Measurements from ENCODE around the gene ERP44.
"Not testable (repeated sequence)": the region's sequence is repeated elsewhere in the genome, so short reads cannot be mapped to it uniquely, and the experiment has no call there.

The ERP44 gene

DNA sequence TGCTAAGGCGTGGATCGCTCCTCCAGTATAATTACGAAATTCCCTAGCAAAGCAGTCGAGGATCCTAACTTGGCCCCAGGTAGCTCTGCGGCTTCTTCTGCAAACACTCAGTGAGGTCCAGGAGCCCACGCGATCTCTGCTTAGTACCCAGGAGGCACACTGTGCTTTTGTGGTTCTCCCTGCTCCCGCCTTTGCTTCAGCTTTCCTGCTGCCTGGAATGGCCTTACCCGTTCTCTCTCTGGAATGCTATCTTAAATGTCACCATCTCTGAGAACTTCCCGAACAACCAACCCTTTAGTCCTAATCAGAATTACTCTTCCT, 882 bp upstream of the ERP44 start:
- DNase-seq = peak; percentile 57

- peak; percentile 66 for DNase-seq
These were observed 534 bp downstream of the ERP44 start for GRCh38 chr9:100098046-100098886.

DNA sequence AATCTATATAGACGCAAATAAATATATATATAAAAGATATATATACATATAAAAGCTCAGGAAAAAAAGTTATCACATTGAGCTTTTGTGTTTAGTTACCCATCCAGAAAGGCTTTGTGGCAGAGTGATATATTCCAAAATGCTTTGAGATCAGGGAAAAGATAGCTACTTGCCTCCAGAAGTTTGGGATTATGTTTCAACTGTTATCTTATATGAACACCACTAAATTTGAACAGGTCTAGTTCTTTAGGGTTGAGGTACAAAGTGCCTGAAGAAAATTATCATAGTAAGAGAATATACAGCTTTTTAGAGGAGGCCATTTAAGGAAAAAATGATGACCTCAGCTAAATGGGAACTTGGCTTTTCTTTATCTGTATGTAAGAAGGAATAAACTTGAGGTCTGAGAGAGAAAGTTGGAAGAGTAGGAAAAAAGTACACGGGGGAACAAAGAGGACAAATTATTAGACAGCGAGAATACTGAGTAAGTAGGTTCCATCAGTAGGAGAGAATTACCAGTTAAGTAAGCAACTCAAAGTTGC, 2.4 kb downstream of the ERP44 start:
- DNase-seq = no peak

- DNase-seq = not testable (repeated sequence)
These were observed 4.4 kb downstream of the ERP44 start for GRCh38 chr9:100094411-100094810.

DNA sequence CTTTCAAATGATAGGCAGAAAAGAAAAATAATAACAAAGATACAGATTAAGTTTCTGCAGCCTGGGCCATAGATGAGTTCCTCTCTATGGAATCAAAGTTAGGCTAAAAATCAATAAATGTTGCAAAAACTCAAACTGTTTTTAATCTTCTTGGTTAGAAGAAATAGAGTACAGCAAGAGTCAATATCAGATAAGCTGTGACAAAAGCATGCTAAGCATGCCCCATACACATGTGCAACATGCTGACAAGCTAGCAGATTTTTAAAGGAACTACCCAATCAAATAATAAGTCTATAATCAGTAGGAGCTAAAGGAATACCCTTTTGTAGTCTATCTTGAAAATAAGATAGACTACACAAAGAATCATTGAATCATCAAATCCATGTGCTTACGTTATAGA, 6.7 kb downstream of the ERP44 start:
- no peak for DNase-seq

DNA sequence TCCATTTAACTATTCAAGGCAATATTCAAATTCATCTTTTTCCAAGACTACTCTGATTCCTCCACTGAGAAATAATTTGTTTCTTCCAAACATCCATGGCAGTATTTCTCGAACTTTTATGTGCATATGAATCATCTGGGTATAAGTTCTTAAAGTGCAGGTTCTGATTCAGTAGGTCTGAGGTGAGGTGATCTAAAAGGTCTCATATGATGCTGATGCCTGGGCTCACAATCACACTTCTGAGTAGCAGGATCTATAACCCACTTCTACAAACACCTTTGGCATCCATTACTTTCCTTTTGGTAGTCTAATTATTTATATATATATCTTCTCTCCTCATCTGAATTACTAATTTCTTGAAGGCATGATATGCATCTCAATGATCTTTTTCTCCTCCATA, 7.2 kb downstream of the ERP44 start:
- DNase-seq = no peak

GRCh38 chr9:100090880-100091279, 7.9 kb downstream of the ERP44 start:
- DNase-seq = no peak

DNA sequence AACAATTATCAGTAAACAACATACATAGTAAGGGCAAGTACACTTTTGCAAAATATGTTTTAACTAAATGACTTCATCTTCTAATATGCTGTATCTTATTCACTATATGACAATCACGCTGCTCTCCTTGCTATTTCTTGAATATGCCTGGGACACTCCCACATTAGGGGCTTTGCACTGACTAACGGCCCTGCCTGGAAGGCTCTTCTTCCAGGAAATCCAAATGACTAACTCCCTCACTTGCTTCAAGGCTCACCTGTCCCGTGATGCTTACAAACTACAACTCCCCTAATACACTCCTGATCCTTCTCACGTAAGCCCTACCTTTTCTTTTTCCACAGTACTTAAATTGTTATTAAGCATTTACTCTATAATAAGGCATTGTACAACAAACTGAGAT, 10.6 kb downstream of the ERP44 start:
- no peak for DNase-seq

- DNase-seq = no peak
These were observed 11.6 kb downstream of the ERP44 start for GRCh38 chr9:100087218-100087617.

GRCh38 chr9:100086097-100086635, 12.6 kb downstream of the ERP44 start:
- DNase-seq = no peak

- DNase-seq = no peak
These were observed 14.1 kb downstream of the ERP44 start for GRCh38 chr9:100084734-100085133.

- DNase-seq = no peak
These were observed 14.7 kb downstream of the ERP44 start for GRCh38 chr9:100084128-100084453.

- DNase-seq = no peak
These were observed 15.2 kb downstream of the ERP44 start for GRCh38 chr9:100083448-100084127.

- DNase-seq = no peak
These were observed 16.0 kb downstream of the ERP44 start for GRCh38 chr9:100082782-100083181.

DNA sequence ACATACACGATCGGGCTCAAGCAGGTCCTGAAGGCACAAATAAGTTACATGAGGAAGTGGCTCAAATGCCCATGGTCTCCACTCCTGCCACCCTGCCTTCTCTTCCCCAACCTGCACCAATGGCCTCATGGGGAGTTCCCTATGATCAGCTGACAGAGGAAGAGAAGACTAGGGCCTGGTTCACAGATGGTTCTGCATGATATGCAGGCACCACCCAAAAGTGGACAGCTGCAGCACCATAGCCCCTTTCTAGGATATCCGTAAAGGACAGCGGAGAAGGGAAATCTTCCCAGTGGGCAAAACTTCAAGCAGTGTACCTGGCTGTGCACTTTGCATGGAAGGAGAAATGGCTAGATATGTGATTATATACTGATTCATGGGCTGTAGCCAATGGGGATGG, 22.5 kb downstream of the ERP44 start:
- DNase-seq = not testable (repeated sequence)

DNA sequence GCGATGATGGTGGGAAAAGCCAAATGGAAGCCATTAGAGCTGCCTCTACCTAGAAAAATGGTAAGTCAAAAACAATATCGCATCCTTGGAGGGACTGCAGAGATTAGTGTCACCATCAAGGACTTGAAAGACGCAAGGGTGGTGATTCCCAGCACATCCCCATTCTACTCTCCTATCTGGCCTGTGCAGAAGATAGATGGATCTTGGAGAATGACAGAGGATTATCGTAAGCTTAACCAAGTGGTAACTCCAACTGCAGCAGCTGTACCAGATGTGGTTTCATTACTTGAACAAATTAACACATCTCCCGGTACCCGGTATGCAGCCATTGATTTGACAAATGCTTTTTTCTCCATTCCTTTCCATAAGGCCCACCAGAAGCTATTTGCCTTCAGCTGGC, 23.8 kb downstream of the ERP44 start:
- no peak for DNase-seq

GRCh38 chr9:100074093-100074492, 24.7 kb downstream of the ERP44 start:
- DNase-seq = no peak

DNA sequence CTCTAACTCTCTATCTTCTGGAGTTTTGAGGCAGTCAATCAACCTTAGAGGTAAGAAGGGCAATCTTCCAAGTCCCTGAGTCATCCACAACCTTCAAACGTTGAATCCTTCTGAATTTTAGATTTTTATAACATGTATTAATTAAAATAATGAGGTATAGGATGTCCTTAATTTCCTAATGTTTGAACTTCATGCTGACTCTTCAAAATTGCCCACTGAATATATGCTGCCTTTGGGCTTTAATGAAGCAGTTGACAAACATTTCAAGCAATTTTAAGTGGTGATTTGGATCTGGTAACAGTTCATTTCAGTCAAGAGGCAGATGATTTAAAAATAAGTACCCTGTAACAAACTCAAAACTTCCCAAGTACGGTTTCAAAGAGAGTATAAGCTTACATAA, 26.0 kb downstream of the ERP44 start:
- DNase-seq = no peak

DNA sequence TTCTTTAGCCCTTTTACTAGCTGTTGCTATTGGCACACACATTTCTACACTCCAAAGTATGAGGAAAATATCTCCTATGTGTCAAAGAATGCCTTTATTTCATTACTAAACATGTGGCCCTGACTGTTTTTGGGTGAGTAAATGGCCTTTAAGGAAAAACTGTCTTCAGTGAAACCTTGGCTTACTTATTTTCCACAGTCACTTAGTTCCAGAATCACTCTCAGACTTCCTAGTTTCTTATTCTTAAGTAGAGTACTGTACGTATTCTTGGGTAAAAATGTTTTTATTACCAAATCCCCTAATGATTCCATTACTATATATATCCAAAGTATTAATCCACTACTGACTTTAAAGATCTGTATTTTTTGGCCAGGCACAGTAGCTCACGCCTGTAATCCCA, 27.5 kb downstream of the ERP44 start:
- DNase-seq = no peak

DNA sequence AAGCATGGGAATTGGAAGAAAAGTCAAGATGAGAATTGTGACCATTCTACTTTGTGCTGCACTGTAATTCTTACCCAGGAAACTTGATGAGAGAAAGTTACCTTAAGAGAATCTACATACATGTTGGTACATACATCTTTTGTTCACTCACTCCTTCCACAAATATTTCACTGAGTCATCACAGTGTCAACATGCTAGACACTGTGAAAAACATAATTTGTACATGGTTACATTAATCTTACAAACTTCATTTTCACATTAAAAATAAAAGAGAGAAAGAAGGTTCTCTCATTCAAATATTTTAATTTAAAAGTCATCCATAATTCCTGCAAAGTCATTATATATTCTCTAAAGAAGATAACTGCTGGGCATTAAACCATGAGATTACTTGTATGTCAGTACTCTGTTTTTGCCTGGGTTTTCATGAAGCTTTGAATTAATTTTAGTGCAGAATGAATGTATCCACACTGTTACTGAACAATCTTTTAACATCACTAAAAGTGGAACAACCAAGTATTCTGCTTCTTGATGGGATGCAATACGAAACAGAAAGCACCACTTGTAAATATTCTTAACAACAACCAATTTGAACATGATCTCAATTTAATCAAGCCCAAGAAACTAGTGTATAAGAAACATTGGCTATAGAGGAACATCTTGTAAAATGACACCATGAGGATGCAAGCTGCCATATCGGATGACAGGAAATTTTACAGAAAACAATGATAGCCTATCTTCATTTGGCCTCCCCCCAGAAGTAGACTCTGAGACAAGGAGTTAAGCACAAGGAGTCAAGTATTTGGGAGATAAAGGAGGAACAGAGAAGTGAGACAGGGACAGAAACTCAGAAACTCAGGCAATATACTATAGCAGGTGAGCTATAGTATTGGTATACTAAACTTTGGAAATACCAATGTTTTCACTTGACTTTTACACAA, 28.4 kb downstream of the ERP44 start:
- no peak for DNase-seq

- not testable (repeated sequence) for DNase-seq
These were observed 29.7 kb downstream of the ERP44 start for GRCh38 chr9:100069068-100069467.

- DNase-seq = not testable (repeated sequence)
These were observed 30.8 kb downstream of the ERP44 start for GRCh38 chr9:100067990-100068389.

DNA sequence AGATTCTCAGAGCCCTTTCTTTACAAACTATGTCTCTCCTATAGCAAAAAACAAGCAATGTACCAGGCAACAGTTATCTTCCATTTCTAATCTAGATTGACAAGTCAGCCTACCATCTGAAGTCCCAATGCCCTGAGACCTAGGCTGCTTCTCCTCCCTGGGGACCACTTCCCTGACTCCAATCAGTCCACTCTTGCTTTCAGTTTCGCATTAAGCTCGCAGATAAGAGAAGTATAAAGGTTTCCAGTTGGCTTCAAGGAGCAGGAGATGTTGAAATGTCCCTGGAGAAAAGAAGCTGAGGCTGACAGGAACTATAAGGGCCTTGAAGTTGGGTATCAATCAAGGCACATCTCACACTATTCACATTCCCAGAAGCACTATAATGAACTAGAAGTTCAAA, 32.3 kb downstream of the ERP44 start:
- no peak for DNase-seq
